PFSK-1 (cell line): Measurements from ENCODE around the gene MANSC4.

Experiments
- FOXP2 ChIP-seq: optimal IDR thresholded peaks from 2 replicates; pipeline ENCODE3; 2011; ENCODE audit warnings: borderline replicate concordance, control low read depth, inconsistent platforms; ENCODE audit not compliant: insufficient read depth; ENCODE audit errors: extremely low read length, extremely low read depth
- POLR2AphosphoS5 ChIP-seq: IDR thresholded peaks from 2 replicates; pipeline ENCODE4 v1.6.1; 2012; ENCODE audit warnings: low read depth, mild to moderate bottlenecking, control low read depth, low read length, moderate library complexity
- SIN3A ChIP-seq: IDR thresholded peaks from 2 replicates; pipeline ENCODE4 v1.6.1; 2012; ENCODE audit warnings: mild to moderate bottlenecking, low read length, moderate library complexity, borderline replicate concordance; ENCODE audit not compliant: insufficient read depth
- TAF1 ChIP-seq: IDR thresholded peaks from 2 replicates; pipeline ENCODE4 v1.6.1; 2012; ENCODE audit warnings: low read length, control low read depth, borderline replicate concordance; ENCODE audit not compliant: insufficient read depth
- TF ChIP-seq, protein P1 (sequence below), 2 experiments: IDR thresholded peaks; 2 replicates each; pipeline versions ENCODE4 v1.6.1 to v1.8.0; 2011 to 2012; ENCODE audit warnings: low read depth in 2 of 2, low read length in 2 of 2, control low read depth in 1 of 2, inconsistent platforms in 1 of 2, mild to moderate bottlenecking in 1 of 2, moderate library complexity in 1 of 2; ENCODE audit not compliant: insufficient read depth in 1 of 2

GRCh38 chr12:27818401-27818918, 38.4 kb upstream of the MANSC4 start:
- TF ChIP-seq POLR2AphosphoS5 = no peak
- TF ChIP-seq, protein P1, sequence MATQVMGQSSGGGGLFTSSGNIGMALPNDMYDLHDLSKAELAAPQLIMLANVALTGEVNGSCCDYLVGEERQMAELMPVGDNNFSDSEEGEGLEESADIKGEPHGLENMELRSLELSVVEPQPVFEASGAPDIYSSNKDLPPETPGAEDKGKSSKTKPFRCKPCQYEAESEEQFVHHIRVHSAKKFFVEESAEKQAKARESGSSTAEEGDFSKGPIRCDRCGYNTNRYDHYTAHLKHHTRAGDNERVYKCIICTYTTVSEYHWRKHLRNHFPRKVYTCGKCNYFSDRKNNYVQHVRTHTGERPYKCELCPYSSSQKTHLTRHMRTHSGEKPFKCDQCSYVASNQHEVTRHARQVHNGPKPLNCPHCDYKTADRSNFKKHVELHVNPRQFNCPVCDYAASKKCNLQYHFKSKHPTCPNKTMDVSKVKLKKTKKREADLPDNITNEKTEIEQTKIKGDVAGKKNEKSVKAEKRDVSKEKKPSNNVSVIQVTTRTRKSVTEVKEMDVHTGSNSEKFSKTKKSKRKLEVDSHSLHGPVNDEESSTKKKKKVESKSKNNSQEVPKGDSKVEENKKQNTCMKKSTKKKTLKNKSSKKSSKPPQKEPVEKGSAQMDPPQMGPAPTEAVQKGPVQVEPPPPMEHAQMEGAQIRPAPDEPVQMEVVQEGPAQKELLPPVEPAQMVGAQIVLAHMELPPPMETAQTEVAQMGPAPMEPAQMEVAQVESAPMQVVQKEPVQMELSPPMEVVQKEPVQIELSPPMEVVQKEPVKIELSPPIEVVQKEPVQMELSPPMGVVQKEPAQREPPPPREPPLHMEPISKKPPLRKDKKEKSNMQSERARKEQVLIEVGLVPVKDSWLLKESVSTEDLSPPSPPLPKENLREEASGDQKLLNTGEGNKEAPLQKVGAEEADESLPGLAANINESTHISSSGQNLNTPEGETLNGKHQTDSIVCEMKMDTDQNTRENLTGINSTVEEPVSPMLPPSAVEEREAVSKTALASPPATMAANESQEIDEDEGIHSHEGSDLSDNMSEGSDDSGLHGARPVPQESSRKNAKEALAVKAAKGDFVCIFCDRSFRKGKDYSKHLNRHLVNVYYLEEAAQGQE (IDR thresholded peaks at IDR 0.05; ENCODE audit: insufficient read depth in 1 of 2, low read depth in 2 of 2, low read length in 2 of 2) = no peak
- no peak for TF ChIP-seq TAF1
- no peak for TF ChIP-seq SIN3A
- no peak for TF ChIP-seq FOXP2
